Stimulated activated CD8-positive, alpha-beta memory T cell treated with anti-CD3 and anti-CD28 coated beads, Interleukin-12 subunit alpha, Interleukin-12 subunit beta, amount 100 ng/mL, for 4 hours (primary cell): ENCODE results near the gene SETDB2.

Source experiments
- DNase-seq: peaks from one replicate; pipeline ENCODE4 v3.0.0-alpha.2; 2020; ENCODE audit warnings: low read depth

Gene SETDB2

GRCh38 chr13:49428041-49428763 is 15.9 kb upstream of the SETDB2 start:
- DNase-seq: no peak

GRCh38 chr13:49429121-49429520 is 15.0 kb upstream of the SETDB2 start:
- no peak for DNase-seq

- no peak for DNase-seq
These were observed 8.1 kb upstream of the SETDB2 start for GRCh38 chr13:49435992-49436391.

GRCh38 chr13:49436890-49437289 is 7.2 kb upstream of the SETDB2 start:
- DNase-seq: no peak

DNA sequence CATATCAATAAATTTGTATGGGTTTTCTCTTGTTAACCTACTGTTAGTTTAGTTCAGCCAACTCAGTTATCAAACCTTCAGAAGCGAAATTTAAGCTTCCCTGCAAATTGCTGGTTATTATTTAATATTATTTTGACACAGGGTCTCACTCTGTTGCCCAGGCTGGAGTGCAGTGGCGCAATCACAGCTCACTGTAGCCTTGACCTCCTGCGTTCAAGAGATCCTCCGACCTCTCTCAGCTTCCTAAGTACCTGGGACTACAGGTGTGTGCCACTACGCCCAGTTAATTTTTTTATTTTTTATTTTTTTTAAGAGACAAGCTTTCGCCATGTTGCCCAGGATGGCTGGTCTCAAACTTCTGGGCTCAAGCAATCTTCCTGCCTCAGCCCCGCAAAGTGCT is 6.4 kb upstream of the SETDB2 start:
- DNase-seq: no peak

GRCh38 chr13:49439609-49440008 is 4.5 kb upstream of the SETDB2 start:
- DNase-seq: no peak

DNA sequence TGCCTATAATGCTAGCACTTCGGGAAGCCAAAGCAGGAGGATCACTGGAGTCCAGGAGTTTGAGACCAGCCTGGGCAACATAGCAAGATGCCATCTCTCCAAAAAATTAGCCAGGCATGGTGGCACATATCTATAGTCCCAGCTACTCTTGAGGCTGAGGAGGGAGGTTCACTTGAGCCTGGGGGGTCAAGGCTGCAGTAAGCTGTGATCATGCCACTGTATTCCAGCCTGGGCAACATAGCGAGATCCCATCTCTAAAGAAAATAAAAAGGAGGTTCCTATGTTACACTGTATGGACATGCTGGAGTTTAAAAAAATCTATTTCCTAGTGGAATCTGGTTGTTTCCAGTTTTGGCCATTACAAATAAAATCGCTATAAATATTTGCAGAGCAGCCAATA is 2.8 kb upstream of the SETDB2 start:
- no peak for DNase-seq

DNA sequence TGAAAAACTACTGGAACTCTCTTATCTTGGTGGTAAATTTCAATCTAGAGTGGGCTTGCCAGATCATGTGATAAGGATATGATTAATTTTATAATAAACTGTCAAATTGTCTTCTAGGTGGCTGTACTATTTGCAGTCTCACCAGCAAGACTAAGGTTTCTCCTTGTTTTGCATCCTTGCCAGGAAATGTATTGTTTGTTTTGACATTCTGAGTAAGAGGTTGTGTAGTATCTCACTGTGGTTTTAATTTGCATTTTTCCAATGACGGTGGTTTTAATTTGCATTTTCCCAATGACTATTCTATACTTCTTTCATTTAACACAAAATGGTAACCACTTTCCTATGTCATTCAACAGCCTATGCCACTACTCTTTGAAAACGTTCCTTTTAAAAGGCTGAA is 2.2 kb upstream of the SETDB2 start:
- no peak for DNase-seq

DNA sequence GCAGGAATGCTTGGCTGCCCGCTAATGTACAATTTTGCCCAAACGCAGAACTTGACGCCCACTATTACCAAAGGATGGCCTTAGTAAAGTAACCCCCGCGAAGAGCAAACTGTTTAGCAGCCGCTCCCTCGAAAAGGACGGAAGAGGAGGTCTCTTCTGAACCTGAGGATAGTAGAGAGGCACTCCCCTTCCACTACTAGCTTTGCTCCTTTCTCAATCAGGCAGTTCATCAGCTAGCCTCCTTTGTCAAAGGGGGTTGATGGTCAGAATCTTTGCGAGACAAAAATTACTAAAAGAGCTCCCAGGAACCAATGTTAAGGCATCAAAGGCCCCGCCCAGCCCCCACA is 744 bp upstream of the SETDB2 start:
- no peak for DNase-seq

GRCh38 chr13:49444524-49445395 is 686 bp downstream of the SETDB2 start:
- DNase-seq: no peak

- no peak for DNase-seq
These were observed 2.4 kb downstream of the SETDB2 start for GRCh38 chr13:49446473-49446872.

DNA sequence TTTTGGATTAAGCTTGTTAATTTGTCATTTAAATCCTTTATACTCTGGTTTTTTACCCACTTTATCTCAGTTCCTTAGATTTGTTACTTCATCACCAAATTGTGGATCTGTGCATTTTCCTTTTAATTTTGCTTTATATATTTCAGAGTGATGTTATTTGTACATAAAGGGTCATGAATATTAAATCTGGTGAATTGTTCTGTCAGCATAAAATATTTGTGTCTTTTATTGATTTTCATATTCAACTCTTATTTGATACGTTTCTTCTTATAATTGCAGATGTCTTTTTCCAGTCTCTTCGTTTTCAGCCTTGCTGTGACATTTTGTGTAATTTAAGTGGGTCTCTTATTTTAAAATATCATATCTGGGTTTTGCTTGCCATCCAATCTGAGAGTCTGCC is 4.7 kb downstream of the SETDB2 start:
- DNase-seq: no peak

GRCh38 chr13:49450105-49450819 is 6.2 kb downstream of the SETDB2 start:
- DNase-seq: no peak

DNA sequence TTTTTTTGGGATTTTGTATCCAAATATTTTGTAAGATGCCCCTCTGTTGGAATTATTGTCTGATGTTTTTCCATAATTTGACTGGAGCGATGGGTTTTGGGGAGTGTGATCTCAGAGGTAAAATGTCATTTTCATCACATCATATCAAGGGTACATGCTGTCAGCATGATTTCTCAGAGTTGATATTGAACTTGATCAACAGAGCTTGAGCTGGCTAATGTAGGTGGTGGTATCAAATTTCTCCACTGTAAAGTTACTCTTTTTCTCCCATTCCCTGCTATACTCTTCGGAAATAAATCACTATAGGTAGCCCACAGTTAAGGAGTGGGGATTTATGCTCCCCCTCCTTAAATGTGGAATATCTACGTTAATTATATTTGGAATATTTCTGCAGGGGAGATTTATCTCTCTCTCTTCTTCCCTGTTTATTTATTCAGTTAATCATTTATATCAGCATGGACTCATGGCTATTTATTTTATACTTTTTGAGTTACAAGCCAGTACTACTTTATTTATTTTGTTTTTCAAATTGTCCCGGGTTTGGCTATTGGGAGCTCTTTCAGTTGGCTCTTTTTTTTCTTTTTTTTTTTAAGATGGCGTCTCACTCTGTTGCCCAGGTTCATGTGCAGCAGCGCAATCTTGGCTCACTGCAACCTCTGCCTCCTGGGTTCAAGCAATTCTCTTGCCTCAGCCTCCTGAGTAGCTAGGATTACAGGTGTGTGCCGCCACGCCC is 8.8 kb downstream of the SETDB2 start:
- no peak for DNase-seq

- DNase-seq: no peak
These were observed 9.4 kb downstream of the SETDB2 start for GRCh38 chr13:49453465-49453864.

DNA sequence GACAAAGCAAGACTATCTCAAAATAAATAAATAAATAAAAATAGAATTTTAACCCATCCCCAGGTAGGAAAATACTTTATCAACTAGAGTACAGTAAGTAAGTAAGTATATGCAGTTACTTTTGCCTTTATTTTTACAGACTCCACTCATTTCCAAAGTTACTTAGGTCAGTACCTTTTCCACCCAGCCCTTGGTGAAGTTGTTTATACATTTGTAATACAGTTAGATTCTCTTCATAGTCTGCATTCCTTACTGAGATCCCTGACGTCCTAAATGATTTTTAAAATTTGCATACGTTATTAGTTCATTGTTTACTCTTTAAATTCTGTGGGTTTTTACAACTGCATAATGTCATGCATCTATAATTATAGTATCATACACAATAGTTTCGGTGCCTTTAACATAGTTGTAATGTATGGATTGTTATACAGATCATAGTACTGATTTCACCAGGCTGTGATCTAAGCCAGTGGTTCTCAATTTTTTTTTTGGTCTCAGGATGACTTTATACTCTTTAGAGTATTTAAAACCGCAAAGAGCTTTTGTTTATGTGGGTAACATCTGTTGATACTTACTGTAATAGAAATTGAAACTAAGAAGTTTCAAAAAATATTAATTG is 10.4 kb downstream of the SETDB2 start:
- no peak for DNase-seq

DNA sequence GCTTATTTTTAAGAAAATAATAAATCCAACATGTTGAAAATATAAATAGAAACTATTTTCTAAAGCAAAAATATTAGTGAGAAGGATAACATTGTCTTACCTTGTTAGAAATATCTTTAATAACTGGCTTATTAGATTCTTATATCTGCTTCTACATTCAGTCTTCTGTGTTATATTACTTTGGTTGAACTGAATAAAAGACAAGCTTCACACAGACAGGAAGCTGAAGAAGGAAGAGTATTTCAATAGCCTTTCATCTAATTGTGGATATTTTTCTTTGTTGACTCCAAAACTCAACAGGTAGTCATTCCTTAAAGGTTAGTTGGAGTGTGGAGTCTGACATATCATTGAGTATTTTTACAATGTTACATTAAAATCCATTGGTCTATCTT is 10.9 kb downstream of the SETDB2 start:
- no peak for DNase-seq

GRCh38 chr13:49456156-49456555 is 12.1 kb downstream of the SETDB2 start:
- no peak for DNase-seq

- no peak for DNase-seq
These were observed 13.1 kb downstream of the SETDB2 start for GRCh38 chr13:49457221-49457620.

- no peak for DNase-seq
These were observed 15.5 kb downstream of the SETDB2 start for GRCh38 chr13:49459580-49459979.

DNA sequence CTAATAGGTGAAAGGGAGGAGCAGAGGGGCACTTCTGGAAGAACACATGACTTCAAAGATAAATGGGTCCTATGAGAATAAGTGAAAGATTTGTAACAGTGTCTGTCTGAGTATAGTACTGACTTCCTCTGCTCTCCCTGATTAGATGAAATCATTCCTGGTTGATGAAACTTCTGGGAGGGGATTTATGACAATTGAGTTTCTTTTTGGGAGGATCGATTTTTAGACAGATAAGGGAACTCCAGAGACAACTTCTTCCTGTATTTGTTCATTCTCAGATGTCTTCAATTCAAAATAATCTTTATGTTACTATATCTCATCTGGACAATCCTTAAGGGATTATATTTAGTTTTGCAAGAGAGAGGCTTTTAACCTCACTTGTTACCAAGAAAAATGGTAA is 20.0 kb downstream of the SETDB2 start:
- no peak for DNase-seq
